Gastroesophageal sphincter (tissue), 4 donors: Measurements from ENCODE around the gene COBLL1. TPM values are rescaled to one million over a fixed set of nuclear protein-coding genes. Genes with fewer than 3 reads are reported as not detected.
A peak's percentile ranks its signal among the peaks of the same experiment; 100 is the strongest.

Experiments used
- ATAC-seq: fragments of 150-250 bp; one replicate; pipeline ENCODE4 v1.9.1; 2016; ENCODE audit warnings: mild to moderate bottlenecking, moderate library complexity
- H3K27ac ChIP-seq, 4 donors: fragments of 200-600 bp; sonication (generic) in 3 of 4; 1 replicate in 3 of 4; 2 replicates in 1 of 4; pipeline ENCODE4 v1.5.1; 2016 to 2019
- H3K27me3 ChIP-seq: fragments of 200-600 bp; sonication (generic); one replicate; pipeline ENCODE4 v1.5.1; 2019
- H3K36me3 ChIP-seq, 2 donors: fragments of 200-600 bp; sonication (generic); one replicate each; pipeline ENCODE4 v1.5.1; 2019; ENCODE audit warnings: control low read depth in 1 of 2
- H3K4me1 ChIP-seq, 3 donors: fragments of 200-600 bp; sonication (generic); 1 replicate in 2 of 3; 2 replicates in 1 of 3; pipeline ENCODE4 v1.5.1; 2016 to 2019; ENCODE audit warnings: control low read depth in 2 of 3
- H3K4me3 ChIP-seq, 2 donors: fragments of 200-600 bp; sonication (generic); one replicate each; pipeline ENCODE4 v1.5.1; 2019; ENCODE audit warnings: mild to moderate bottlenecking in 1 of 2, moderate library complexity in 1 of 2
- H3K9me3 ChIP-seq, 3 donors: fragments of 200-600 bp; sonication (generic); one replicate each; pipeline ENCODE4 v1.5.1; 2017 to 2019; ENCODE audit warnings: control low read depth in 2 of 3
- EP300 ChIP-seq: sonication (generic); formaldehyde crosslinking; IDR thresholded peaks from one replicate; pipeline ENCODE4 v1.6.1; 2017; ENCODE audit warnings: antibody characterized with exemption, mild to moderate bottlenecking
- POLR2A ChIP-seq, 2 donors: fragments of 450-650 bp; IDR thresholded peaks; one replicate each; pipeline ENCODE4 v1.6.1; 2017; ENCODE audit warnings: antibody characterized with exemption in 2 of 2, mild to moderate bottlenecking in 2 of 2, moderate library complexity in 1 of 2
- POLR2AphosphoS5 ChIP-seq: sonication (generic); formaldehyde crosslinking; IDR thresholded peaks from one replicate; pipeline ENCODE4 v1.6.1; 2017; ENCODE audit warnings: antibody characterized with exemption
- WGBS, 2 donors: methylation state at CpG; one replicate each; pipeline ENCODE4 v1.1.5; 2018; ENCODE audit warnings: low coverage in 1 of 2; 5-methylcytosine and 5-hydroxymethylcytosine counted together
- total RNA-seq, 4 donors: library from RNA; depleted of rRNA; stranded (reverse); fragments of >200 nt; gene quantifications; one replicate each; pipeline ENCODE4 v1.1.0, GENCODE V29; 2016
- TF ChIP-seq, protein P1 (sequence below), 4 experiments: fragments of 200-600 bp in 2 of 4; fragments of 450-650 bp in 2 of 4; sonication (generic) in 1 of 4; IDR thresholded peaks; one replicate each; pipeline ENCODE4 v1.5.1; 2017 to 2019; ENCODE audit warnings: antibody characterized with exemption in 4 of 4, mild to moderate bottlenecking in 2 of 4, moderate library complexity in 2 of 4

COBLL1 gene
- total RNA-seq, 4 donors from 2014 or later: 25.7 to 71.6 (median 56.6) TPM

DNA sequence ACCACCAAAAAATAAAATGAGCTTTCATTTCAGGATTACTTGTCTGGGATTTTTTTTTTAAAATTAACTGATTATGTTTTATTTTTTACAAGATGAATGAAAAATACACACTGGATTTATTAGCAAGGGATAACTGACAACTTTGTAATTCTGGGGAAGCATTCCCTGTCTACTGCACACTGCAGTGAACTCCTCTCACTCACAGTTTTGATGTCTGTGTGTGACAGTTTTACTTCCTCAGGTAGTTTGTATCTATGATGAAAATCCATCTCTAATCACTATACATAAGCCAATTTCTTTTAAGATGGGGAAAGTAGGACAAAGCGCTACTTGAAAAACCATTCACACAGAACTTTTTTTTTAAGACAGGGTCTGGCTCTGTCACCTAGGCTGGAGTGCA, 94.5 kb downstream of the COBLL1 start:
- Histone ChIP-seq H3K4me3 (no peak overlapping the region), H3K9me3 (no peaks in the 10 kb centered on the region), H3K4me1 (peaks cover 0 to 53% (median 2%) of the 10 kb centered on the region in 3 donors), H3K27ac (no peak overlapping the region), H3K36me3 (no peaks in the 10 kb centered on the region), H3K27me3 (no peaks in the 10 kb centered on the region)
- WGBS, 2 donors: 100% methylated on average over 1 of the region's 1 CpG
- no peak for ATAC-seq
- TF ChIP-seq, protein P1, sequence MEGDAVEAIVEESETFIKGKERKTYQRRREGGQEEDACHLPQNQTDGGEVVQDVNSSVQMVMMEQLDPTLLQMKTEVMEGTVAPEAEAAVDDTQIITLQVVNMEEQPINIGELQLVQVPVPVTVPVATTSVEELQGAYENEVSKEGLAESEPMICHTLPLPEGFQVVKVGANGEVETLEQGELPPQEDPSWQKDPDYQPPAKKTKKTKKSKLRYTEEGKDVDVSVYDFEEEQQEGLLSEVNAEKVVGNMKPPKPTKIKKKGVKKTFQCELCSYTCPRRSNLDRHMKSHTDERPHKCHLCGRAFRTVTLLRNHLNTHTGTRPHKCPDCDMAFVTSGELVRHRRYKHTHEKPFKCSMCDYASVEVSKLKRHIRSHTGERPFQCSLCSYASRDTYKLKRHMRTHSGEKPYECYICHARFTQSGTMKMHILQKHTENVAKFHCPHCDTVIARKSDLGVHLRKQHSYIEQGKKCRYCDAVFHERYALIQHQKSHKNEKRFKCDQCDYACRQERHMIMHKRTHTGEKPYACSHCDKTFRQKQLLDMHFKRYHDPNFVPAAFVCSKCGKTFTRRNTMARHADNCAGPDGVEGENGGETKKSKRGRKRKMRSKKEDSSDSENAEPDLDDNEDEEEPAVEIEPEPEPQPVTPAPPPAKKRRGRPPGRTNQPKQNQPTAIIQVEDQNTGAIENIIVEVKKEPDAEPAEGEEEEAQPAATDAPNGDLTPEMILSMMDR (IDR thresholded peaks at IDR 0.05): no peak
- TF ChIP-seq POLR2A (IDR thresholded peaks at IDR 0.05) (no peak), EP300 (no peak), POLR2AphosphoS5 (no peak)

DNA sequence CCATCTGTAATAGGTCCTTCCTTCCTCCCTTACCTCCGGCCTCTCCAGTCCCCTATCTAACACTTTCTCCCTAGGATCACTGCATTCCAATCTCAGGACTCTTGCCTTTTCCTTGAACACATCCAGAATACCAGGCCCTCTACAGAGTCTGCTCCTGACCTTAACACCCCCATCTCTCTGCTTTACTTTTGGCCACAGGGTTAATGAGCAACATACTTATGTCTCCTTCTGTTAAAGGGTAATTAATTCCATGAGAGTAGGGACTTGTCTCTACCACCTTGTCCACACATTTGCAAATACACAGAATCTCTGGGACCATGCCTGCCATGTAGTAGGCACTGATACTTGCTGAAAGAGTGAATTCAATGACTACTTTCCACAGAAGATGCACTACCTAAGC, 94.9 kb downstream of the COBLL1 start:
- H3K4me1 ChIP-seq: peaks cover 0 to 55% (median 2%) of the 10 kb centered on the region in 3 donors
- no peaks in the 10 kb centered on the region for H3K36me3 ChIP-seq
- H3K27me3 ChIP-seq: no peaks in the 10 kb centered on the region
- TF ChIP-seq, protein P1 (IDR thresholded peaks at IDR 0.05): no peak
- TF ChIP-seq POLR2AphosphoS5: no peak
- TF ChIP-seq EP300: no peak
- no peak for TF ChIP-seq POLR2A (IDR thresholded peaks at IDR 0.05)
- no peak for ATAC-seq
- WGBS, 2 donors: 80 to 90% methylated on average over 1 of the region's 1 CpG
- H3K4me3 ChIP-seq: no peak overlapping the region
- no peak overlapping the region for H3K27ac ChIP-seq
- no peaks in the 10 kb centered on the region for H3K9me3 ChIP-seq

DNA sequence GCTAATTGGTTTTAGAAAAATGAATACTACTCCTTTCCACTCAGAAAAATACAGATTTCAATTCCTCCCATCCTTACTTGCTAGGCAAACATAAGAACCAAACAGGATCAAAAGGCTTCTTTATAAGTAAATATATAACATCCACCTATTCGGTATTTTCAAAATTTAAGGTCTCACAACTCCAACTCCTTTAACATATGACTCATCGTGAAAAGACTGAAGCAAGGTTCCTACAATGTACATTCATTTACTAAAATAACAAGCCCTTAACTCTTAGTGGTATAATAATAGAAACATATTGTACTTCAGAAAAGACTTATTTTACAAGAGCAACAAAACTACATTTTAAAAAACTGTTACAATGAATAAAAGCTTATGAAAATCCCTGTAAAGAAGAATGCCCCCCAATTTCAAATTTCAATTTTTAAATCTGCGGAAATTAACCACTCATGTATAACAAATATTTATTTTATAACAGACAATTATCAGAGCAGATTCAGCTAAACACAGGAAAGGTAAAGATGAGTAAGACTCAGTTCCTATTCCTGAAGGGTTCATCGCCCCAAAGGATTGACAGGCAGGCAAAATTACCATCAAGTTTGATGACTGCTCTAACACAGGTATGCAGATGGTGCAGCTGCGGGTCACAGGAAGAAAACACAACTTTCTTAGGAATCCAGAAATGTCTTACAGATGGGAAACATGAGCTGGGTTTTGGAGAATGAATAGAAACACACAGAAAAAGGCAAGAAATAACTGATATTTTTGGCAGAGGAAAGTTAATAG, 96.4 kb downstream of the COBLL1 start:
- Histone ChIP-seq H3K27me3 (no peaks in the 10 kb centered on the region), H3K36me3 (no peaks in the 10 kb centered on the region), H3K9me3 (no peaks in the 10 kb centered on the region), H3K4me1 (peaks cover 0 to 66% (median 2%) of the 10 kb centered on the region in 3 donors), H3K27ac (no peak overlapping the region), H3K4me3 (no peak overlapping the region)
- WGBS, 2 donors: 70 to 79% methylated on average over 5 of the region's 5 CpGs
- TF ChIP-seq, protein P1 (IDR thresholded peaks at IDR 0.05): no peak
- TF ChIP-seq EP300 (no peak), POLR2AphosphoS5 (no peak), POLR2A (IDR thresholded peaks at IDR 0.05) (no peak)
- ATAC-seq: no peak

DNA sequence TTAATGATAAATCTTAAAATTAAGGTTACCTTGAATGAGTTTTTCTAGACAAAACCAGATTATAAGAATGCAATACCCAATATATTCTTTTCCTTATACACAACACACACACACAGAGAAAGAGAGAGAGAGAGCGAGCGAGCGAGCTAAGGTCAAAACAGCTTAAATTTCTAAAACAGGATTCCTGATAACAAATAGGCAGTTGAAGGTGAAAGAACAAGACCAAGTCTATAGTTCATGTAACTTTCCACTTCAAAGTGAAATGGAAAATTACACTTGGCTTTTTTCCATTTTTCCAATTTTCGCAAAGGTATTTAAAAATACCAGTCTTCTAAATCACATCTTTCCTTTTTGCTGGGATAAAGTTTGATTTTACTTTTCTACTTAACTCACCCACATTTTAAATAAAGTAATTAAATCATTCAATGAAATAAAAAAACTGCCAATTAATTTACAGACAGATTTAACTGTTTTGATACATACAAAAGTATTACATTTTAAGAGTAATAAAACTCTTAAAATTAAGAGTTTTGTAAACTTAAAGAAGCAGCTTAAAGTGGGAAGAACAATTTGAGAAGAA, 98.8 kb downstream of the COBLL1 start:
- no peak for TF ChIP-seq EP300
- TF ChIP-seq POLR2A (IDR thresholded peaks at IDR 0.05): no peak
- TF ChIP-seq, protein P1 (IDR thresholded peaks at IDR 0.05): no peak
- TF ChIP-seq POLR2AphosphoS5: no peak
- Histone ChIP-seq H3K4me3 (no peak overlapping the region), H3K9me3 (no peaks in the 10 kb centered on the region), H3K27me3 (no peaks in the 10 kb centered on the region), H3K36me3 (no peaks in the 10 kb centered on the region), H3K4me1 (peaks cover 0 to 73% (median 7%) of the 10 kb centered on the region in 3 donors), H3K27ac (peak overlapping the region in 1 of 4 donors; percentile 50)
- no peak for ATAC-seq
- WGBS, 2 donors: 60 to 66% methylated on average over 4 of the region's 4 CpGs
